C4-2B (cell line): ENCODE measurements around the gene TTLL5.

Experiments
- H3K27ac ChIP-seq: fragments of 450-650 bp; 2 replicates; pipeline ENCODE4 v1.5.1; 2017
- ZFX ChIP-seq: fragments of 450-650 bp; IDR thresholded peaks from 2 replicates; pipeline ENCODE4 v1.6.1; 2017
- TF ChIP-seq, protein P1 (sequence below): fragments of 450-650 bp; conservative IDR thresholded peaks from 2 replicates; pipeline ENCODE4 v1.5.1; 2017; ENCODE audit warnings: mild to moderate bottlenecking

Gene TTLL5

DNA sequence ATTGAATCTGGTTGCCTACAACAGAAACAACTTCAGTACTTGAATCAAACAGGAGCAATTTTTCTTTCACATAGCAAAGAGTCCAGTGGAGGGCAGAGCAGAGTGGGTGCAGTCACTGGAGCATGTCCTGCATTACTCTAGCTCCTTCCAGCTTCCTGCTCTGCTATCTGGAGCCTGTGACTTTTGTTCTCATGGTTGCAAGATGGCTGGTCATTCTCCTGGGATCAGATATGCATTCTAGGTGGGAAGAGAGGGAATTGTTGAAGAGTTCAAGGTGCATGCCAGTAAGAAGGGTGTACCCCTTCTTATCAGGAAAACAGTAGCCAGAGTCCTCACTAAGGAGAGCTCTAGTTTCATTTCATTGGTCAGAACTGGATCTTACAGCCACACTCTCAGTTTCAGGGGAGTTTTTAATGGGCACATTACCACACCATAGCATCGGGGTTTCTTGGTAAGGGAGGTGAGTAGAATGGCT lies 332.6 kb downstream of the TTLL5 start:
- no peak for TF ChIP-seq ZFX
- TF ChIP-seq, protein P1, sequence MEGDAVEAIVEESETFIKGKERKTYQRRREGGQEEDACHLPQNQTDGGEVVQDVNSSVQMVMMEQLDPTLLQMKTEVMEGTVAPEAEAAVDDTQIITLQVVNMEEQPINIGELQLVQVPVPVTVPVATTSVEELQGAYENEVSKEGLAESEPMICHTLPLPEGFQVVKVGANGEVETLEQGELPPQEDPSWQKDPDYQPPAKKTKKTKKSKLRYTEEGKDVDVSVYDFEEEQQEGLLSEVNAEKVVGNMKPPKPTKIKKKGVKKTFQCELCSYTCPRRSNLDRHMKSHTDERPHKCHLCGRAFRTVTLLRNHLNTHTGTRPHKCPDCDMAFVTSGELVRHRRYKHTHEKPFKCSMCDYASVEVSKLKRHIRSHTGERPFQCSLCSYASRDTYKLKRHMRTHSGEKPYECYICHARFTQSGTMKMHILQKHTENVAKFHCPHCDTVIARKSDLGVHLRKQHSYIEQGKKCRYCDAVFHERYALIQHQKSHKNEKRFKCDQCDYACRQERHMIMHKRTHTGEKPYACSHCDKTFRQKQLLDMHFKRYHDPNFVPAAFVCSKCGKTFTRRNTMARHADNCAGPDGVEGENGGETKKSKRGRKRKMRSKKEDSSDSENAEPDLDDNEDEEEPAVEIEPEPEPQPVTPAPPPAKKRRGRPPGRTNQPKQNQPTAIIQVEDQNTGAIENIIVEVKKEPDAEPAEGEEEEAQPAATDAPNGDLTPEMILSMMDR = no peak
- H3K27ac ChIP-seq = no peak overlapping the region

DNA sequence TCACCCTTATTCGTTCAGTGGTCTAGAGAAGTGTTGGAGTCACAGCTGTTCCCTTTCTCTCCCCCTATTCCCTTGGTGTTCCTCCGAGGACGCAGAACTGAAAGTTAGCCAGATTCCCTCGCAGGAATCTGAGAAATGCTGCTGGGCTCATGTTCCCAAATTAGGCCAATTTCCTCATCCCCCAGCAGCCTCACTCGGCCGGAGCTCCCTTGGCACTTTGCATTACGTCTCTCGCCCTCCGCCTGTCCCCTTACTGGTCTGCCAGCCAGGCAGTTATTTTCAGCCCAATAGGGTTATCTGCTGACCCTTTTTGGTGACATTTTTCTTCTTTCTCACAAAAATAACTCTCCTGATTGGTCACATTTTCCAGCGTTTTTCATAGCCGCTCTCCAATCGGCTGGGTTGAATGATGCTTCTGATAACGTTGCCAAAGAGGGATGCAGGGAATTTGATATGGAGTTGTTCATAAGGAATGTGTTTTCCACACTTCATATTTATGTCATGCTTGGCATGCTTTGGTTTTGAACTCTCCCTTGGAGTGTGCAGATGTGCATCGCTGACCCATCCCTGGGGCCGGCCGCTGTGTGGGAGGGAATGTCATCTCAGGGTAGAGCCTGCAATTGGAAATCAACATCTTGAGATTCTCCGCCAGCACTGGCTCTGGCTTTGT lies 334.5 kb downstream of the TTLL5 start:
- no peak for TF ChIP-seq ZFX
- TF ChIP-seq, protein P1 = no peak
- no peak overlapping the region for H3K27ac ChIP-seq

DNA sequence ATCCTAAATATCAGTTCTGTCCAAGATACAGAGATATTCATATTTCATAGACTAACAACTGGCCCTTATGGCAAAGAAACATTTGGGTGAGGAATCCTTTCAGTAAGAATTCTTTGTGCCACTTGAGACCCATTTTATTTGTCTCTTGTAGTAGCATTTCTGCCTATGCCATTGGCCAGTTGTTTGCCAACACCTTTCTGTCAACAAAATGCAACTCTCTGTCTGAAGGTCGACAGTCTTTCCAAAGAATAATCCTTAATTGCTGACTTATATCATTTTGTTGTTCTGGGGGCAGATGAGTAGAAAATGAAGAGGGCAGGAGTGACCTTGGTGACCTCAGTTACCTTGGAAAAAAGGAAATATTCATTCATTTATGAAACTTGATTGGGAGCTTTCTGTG lies 335.4 kb downstream of the TTLL5 start:
- no peak for TF ChIP-seq ZFX
- TF ChIP-seq, protein P1 = no peak
- H3K27ac ChIP-seq = no peak overlapping the region

DNA sequence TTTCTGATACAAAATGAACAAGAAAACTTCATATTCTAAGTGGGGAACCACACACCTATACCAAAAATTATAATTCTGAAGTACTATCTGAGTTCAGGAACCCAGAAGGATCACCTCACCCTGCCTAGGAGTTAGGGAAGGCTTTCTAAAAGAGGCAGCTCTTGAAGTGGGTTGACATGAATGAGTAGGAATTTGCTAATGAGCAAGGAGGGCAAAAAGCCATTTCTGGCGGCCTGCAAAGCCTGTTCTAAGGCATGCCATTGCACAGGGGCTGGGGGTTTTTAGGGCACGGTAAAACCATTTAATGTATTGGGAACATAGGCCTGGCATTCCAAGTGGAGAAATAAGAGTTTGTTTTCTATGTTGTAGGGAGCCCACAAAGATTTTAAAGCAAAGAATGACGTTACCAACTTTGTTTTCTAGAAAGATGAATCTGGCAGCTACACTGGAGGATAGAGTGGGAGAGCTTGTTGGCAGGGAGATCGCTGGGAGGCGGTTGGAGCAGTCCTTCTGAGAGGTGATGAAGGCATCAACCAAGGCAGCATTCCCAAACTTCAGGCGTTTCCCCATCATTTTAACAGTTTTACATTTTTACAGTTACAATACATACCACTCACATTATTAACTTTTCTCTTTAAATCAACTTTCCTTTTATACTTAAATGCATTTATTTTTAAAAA lies 338.6 kb downstream of the TTLL5 start:
- no peak overlapping the region for H3K27ac ChIP-seq
- no peak for TF ChIP-seq ZFX
- TF ChIP-seq, protein P1 = no peak

DNA sequence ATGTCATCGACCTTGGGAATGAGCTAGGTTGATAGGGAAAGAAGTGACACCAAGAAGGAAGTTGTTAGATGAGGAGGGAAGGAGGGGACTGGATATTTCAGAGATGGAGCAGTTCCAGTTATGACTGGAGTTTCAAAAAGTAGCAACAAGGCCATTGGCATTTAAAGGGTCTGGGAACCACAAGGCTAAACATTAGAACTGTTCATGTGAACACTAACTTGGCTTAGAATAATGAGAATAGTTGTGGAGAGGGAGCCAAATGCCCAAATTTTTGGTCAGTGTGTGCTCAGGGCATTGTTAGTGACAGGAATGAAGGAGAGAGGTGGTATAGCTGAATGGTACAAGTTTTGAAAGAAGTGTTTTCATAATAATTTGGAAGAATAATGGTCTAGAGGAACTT lies 341.3 kb downstream of the TTLL5 start:
- H3K27ac ChIP-seq = no peak overlapping the region
- TF ChIP-seq, protein P1 = no peak
- no peak for TF ChIP-seq ZFX
